22Rv1 (cell line): ENCODE results near the gene MRPL12.

ENCODE experiments used
- CTCF ChIP-seq: fragments of 450-650 bp; IDR thresholded peaks from 2 replicates; pipeline ENCODE4 v1.5.1; 2017; ENCODE audit warnings: mild to moderate bottlenecking
- ZFX ChIP-seq: fragments of 450-650 bp; IDR thresholded peaks from 2 replicates; pipeline ENCODE4 v1.6.1; 2017; ENCODE audit warnings: antibody characterized with exemption, borderline replicate concordance

GRCh38 chr17:81720267-81721071, 17.3 kb downstream of the MRPL12 start:
- TF ChIP-seq CTCF (no peak), ZFX (no peak)
